Activated CD4-positive, alpha-beta T cell treated with anti-CD3 and anti-CD28 coated beads, Interleukin-10, Interleukin-2, amounts not matched to agents 100 ng/mL and 50 ng/mL, durations not matched to agents 16 hours and 8 hours (primary cell): ENCODE results near the gene TMEM101.
"Not testable (repeated sequence)": the region's sequence is repeated elsewhere in the genome, so short reads cannot be mapped to it uniquely, and the experiment has no call there.

Experiments used
- DNase-seq: peaks from one replicate; pipeline ENCODE4 v3.0.0-alpha.2; 2020

TMEM101 gene

GRCh38 chr17:44014437-44015172, at the start of gene TMEM101:
TMEM101 (minus strand) TSS chr17:44014963; CDS start chr17:44014952, 11 bp downstream.
- peak; percentile 94 for DNase-seq

- no peak for DNase-seq
Observed at GRCh38 chr17:44063704-44064639, 49.2 kb upstream of the TMEM101 start.

- no peak for DNase-seq
Observed at GRCh38 chr17:44062871-44063270, 48.1 kb upstream of the TMEM101 start.

- no peak for DNase-seq
Observed at GRCh38 chr17:44061446-44061845, 46.7 kb upstream of the TMEM101 start.

- no peak for DNase-seq
Observed at GRCh38 chr17:44059101-44059892, 44.5 kb upstream of the TMEM101 start.

- DNase-seq = no peak
Observed at GRCh38 chr17:44053125-44053872, 38.5 kb upstream of the TMEM101 start.

GRCh38 chr17:44049294-44050060, 34.7 kb upstream of the TMEM101 start:
- DNase-seq = no peak

GRCh38 chr17:44046893-44047292, 32.1 kb upstream of the TMEM101 start:
- DNase-seq = not testable (repeated sequence)

GRCh38 chr17:44045486-44045885, 30.7 kb upstream of the TMEM101 start:
- no peak for DNase-seq

- no peak for DNase-seq
Observed at GRCh38 chr17:44044071-44044470, 29.3 kb upstream of the TMEM101 start.

GRCh38 chr17:44043272-44043696, 28.5 kb upstream of the TMEM101 start:
- DNase-seq = no peak

GRCh38 chr17:44039829-44040635, 25.3 kb upstream of the TMEM101 start:
- DNase-seq = no peak

- no peak for DNase-seq
Observed at GRCh38 chr17:44038604-44039011, 23.8 kb upstream of the TMEM101 start.

GRCh38 chr17:44037471-44037870, 22.7 kb upstream of the TMEM101 start:
- no peak for DNase-seq

GRCh38 chr17:44034688-44035087, 19.9 kb upstream of the TMEM101 start:
- DNase-seq = not testable (repeated sequence)

- DNase-seq = peak; percentile 16
Observed at GRCh38 chr17:44033861-44034408, 19.2 kb upstream of the TMEM101 start.

- no peak for DNase-seq
Observed at GRCh38 chr17:44030482-44030881, 15.7 kb upstream of the TMEM101 start.

- DNase-seq = no peak
Observed at GRCh38 chr17:44029736-44030135, 15.0 kb upstream of the TMEM101 start.

GRCh38 chr17:44024853-44025252, 10.1 kb upstream of the TMEM101 start:
- DNase-seq = no peak

GRCh38 chr17:44024271-44024663, 9.5 kb upstream of the TMEM101 start:
- no peak for DNase-seq
